H1 (cell line): ENCODE data around the gene RBFA. TPM values are rescaled to one million over a fixed set of nuclear protein-coding genes. Genes with fewer than 3 reads are reported as not detected.

Experiments
- CTCF ChIA-PET: fragments of 300-600 bp; sonication (Branson Sonifier 250); formaldehyde crosslinking; loops from one replicate; lab custom pipeline; 2021; ENCODE audit not compliant: partially characterized antibody; lab: Charles Lee
- POLR2A ChIA-PET: fragments of 300-600 bp; sonication (Branson Sonifier 250); formaldehyde crosslinking; loops from one replicate; lab custom pipeline; 2021; ENCODE audit warnings: inconsistent platforms; ENCODE audit not compliant: partially characterized antibody; lab: Charles Lee
- DNase-seq, 2 experiments: peaks; one replicate each; pipeline versions ENCODE4 v3.0.0 to v3.0.0-alpha.2; 2010 to 2022; ENCODE audit warnings: low spot score in 2 of 2, low read depth in 1 of 2, mixed read lengths in 1 of 2
- FAIRE-seq: peaks from 2 replicates; lab custom pipeline; 2011; peaks lifted over from hg19 to GRCh38; lab: Jason Lieb, UNC
- H2AFZ ChIP-seq: 2 replicates; pipeline ENCODE4 v1.8.1; 2012; ENCODE audit warnings: low read length, inconsistent platforms
- H2AK5ac ChIP-seq: 2 replicates; pipeline ENCODE4 v1.6.1; 2013; ENCODE audit warnings: low read depth, low read length
- H2BK120ac ChIP-seq: replicated peaks from 2 replicates; pipeline ENCODE3; 2013; ENCODE audit warnings: low read depth, low read length, inconsistent platforms
- H2BK12ac ChIP-seq: 2 replicates; pipeline ENCODE4 v1.6.1; 2013; ENCODE audit warnings: low read depth, low read length
- H2BK15ac ChIP-seq: 2 replicates; pipeline ENCODE4 v1.6.1; 2013; ENCODE audit warnings: low read length
- H2BK20ac ChIP-seq: 2 replicates; pipeline ENCODE4 v1.6.1; 2013; ENCODE audit warnings: low read length
- H2BK5ac ChIP-seq: 2 replicates; pipeline ENCODE4 v1.6.1; 2013; ENCODE audit warnings: low read depth, low read length
- H3K14ac ChIP-seq: 2 replicates; pipeline ENCODE4 v1.6.1; 2013; ENCODE audit warnings: inconsistent platforms; ENCODE audit not compliant: insufficient read length
- H3K18ac ChIP-seq: 2 replicates; pipeline ENCODE4 v1.6.1; 2013; ENCODE audit warnings: low read length; ENCODE audit errors: extremely low read depth
- H3K23ac ChIP-seq: 2 replicates; pipeline ENCODE4 v1.6.1; 2013; ENCODE audit warnings: inconsistent platforms; ENCODE audit not compliant: insufficient read length
- H3K23me2 ChIP-seq: 2 replicates; pipeline ENCODE4 v1.6.1; 2013; ENCODE audit warnings: low read depth, low read length
- H3K27ac ChIP-seq: 2 replicates; pipeline ENCODE4 v1.6.1; 2011; ENCODE audit warnings: low read depth, low read length, inconsistent platforms
- H3K27me3 ChIP-seq, 4 experiments: replicated peaks in 1 of 4; 1 replicate in 1 of 4; 2 replicates in 3 of 4; pipeline versions ENCODE4 v1.6.1 to v1.8.1; 2011 to 2013; ENCODE audit warnings: low read length in 3 of 4, mild to moderate bottlenecking in 3 of 4, inconsistent platforms in 2 of 4, mixed read lengths in 2 of 4, moderate library complexity in 1 of 4; ENCODE audit not compliant: control insufficient read depth in 3 of 4, insufficient read depth in 3 of 4; ENCODE audit errors: extremely low read depth in 1 of 4
- H3K36me3 ChIP-seq, 4 experiments: 2 replicates each; pipeline versions ENCODE4 v1.6.1 to v1.8.1; 2011 to 2013; ENCODE audit warnings: mild to moderate bottlenecking in 4 of 4, low read length in 3 of 4, moderate library complexity in 2 of 4, control low read depth in 1 of 4, inconsistent platforms in 1 of 4; ENCODE audit not compliant: insufficient read depth in 4 of 4, control insufficient read depth in 2 of 4
- H3K4ac ChIP-seq: replicated peaks from 2 replicates; pipeline ENCODE3; 2013; ENCODE audit warnings: low read length, low read depth, mixed read lengths, inconsistent platforms; ENCODE audit not compliant: insufficient read length
- H3K4me1 ChIP-seq, 4 experiments: replicated peaks in 1 of 4; 1 replicate in 1 of 4; 2 replicates in 3 of 4; pipeline versions ENCODE4 v1.6.1 to v1.8.1; 2011 to 2013; ENCODE audit warnings: low read length in 3 of 4, inconsistent platforms in 2 of 4, mixed read lengths in 1 of 4; ENCODE audit not compliant: insufficient read depth in 4 of 4, control insufficient read depth in 3 of 4
- H3K4me2 ChIP-seq, 2 experiments: 2 replicates each; pipeline versions ENCODE4 v1.6.1 to v1.8.1; 2011 to 2013; ENCODE audit warnings: low read depth in 2 of 2, low read length in 2 of 2, control low read depth in 1 of 2, inconsistent platforms in 1 of 2, mild to moderate bottlenecking in 1 of 2; ENCODE audit not compliant: insufficient read depth in 1 of 2
- H3K4me3 ChIP-seq, 4 experiments: fragments of 200-600, 300-600 bp in 1 of 4; sonication (generic), shearing (Covaris generic), sonication (Bioruptor Twin) in 1 of 4; 2 replicates each; pipeline versions ENCODE4 v1.5.1 to v1.8.1; 2011 to 2016; ENCODE audit warnings: low read length in 4 of 4, low read depth in 3 of 4, control low read depth in 2 of 4, inconsistent platforms in 2 of 4, mild to moderate bottlenecking in 2 of 4, mixed read lengths in 1 of 4, moderate library complexity in 1 of 4; ENCODE audit not compliant: insufficient read depth in 2 of 4; ENCODE audit errors: extremely low read depth in 1 of 4
- H3K56ac ChIP-seq: replicated peaks from 2 replicates; pipeline ENCODE3; 2013; ENCODE audit warnings: low read depth, mild to moderate bottlenecking, mixed read lengths, low read length, inconsistent platforms; ENCODE audit not compliant: insufficient read length
- H3K79me1 ChIP-seq: 2 replicates; pipeline ENCODE4 v1.6.1; 2013; ENCODE audit warnings: low read depth, low read length, control low read depth
- H3K79me2 ChIP-seq, 2 experiments: 2 replicates each; pipeline versions ENCODE4 v1.6.1 to v1.8.1; 2012 to 2013; ENCODE audit warnings: low read length in 2 of 2, mild to moderate bottlenecking in 2 of 2, inconsistent platforms in 1 of 2; ENCODE audit not compliant: insufficient read depth in 2 of 2, control insufficient read depth in 1 of 2
- H3K9ac ChIP-seq, 4 experiments: replicated peaks in 1 of 4; 1 replicate in 1 of 4; 2 replicates in 3 of 4; pipeline versions ENCODE4 v1.6.1 to v1.8.1; 2011 to 2013; ENCODE audit warnings: low read depth in 3 of 4, low read length in 3 of 4, control low read depth in 2 of 4, mild to moderate bottlenecking in 2 of 4, moderate library complexity in 2 of 4, inconsistent platforms in 1 of 4; ENCODE audit errors: extremely low read depth in 1 of 4
- H3K9me3 ChIP-seq, 2 experiments: 2 replicates each; pipeline versions ENCODE4 v1.6.1 to v1.8.1; 2012 to 2013; ENCODE audit warnings: mild to moderate bottlenecking in 2 of 2, moderate library complexity in 2 of 2, control low read depth in 1 of 2, inconsistent platforms in 1 of 2, low read depth in 1 of 2, low read length in 1 of 2, mixed read lengths in 1 of 2; ENCODE audit not compliant: insufficient read depth in 2 of 2
- H4K20me1 ChIP-seq, 2 experiments: replicated peaks in 1 of 2; 2 replicates each; pipeline versions ENCODE3 to v1.8.1; 2011 to 2013; ENCODE audit warnings: inconsistent platforms in 2 of 2, low read length in 2 of 2, mild to moderate bottlenecking in 1 of 2; ENCODE audit not compliant: insufficient read depth in 2 of 2, control insufficient read depth in 1 of 2
- H4K5ac ChIP-seq: 2 replicates; pipeline ENCODE4 v1.6.1; 2013; ENCODE audit warnings: low read length, low read depth, mixed read lengths, inconsistent platforms; ENCODE audit not compliant: insufficient read length
- H4K8ac ChIP-seq: 2 replicates; pipeline ENCODE4 v1.8.0; 2013; ENCODE audit warnings: mild to moderate bottlenecking, moderate library complexity, low read length, inconsistent platforms; ENCODE audit not compliant: insufficient read depth; ENCODE audit errors: extremely low read depth
- H4K91ac ChIP-seq: replicated peaks from 2 replicates; pipeline ENCODE3; 2013; ENCODE audit warnings: low read length, mixed read lengths, inconsistent platforms; ENCODE audit not compliant: insufficient read length
- JUND ChIP-seq: IDR thresholded peaks from 2 replicates; pipeline ENCODE4 v1.6.1; 2011; ENCODE audit warnings: mild to moderate bottlenecking, improper control_type of control experiment, low read length
- RAD21 ChIP-seq, 2 experiments: IDR thresholded peaks in 1 of 2; conservative IDR thresholded peaks in 1 of 2; 2 replicates each; pipeline ENCODE4 v1.6.1; 2011; ENCODE audit warnings: low read depth in 2 of 2, low read length in 2 of 2, improper control_type of control experiment in 1 of 2, inconsistent platforms in 1 of 2, mild to moderate bottlenecking in 1 of 2, moderate library complexity in 1 of 2
- WGBS, 2 experiments: shearing (Covaris generic) in 1 of 2; methylation state at CpG; one replicate each; pipeline versions ENCODE4 v1.1.6 to v1.1.7; 2013 to 2015; ENCODE audit warnings: low lambda C conversion rate in 2 of 2, mixed read lengths in 2 of 2, inconsistent platforms in 1 of 2, low coverage in 1 of 2, missing lambda C conversion rate in 1 of 2; ENCODE audit not compliant: insufficient replicate concordance in 2 of 2, insufficient coverage in 1 of 2, insufficient read length in 1 of 2; ENCODE audit errors: extremely low coverage in 1 of 2, missing lambda C conversion rate in 1 of 2; 5-methylcytosine and 5-hydroxymethylcytosine counted together
- polyA plus RNA-seq, 7 experiments: library from polyadenylated mRNA; depleted of rRNA in 3 of 7; stranded (reverse) in 5 of 7; unstranded in 2 of 7; fragments of >200 nt in 5 of 7; fragments of 200-250 nt in 2 of 7; gene quantifications; 1 replicate in 5 of 7; 2 replicates in 1 of 7; 4 replicates in 1 of 7; pipeline versions ENCODE4 v1.2.1 to v1.2.3, GENCODE V29; 2011 to 2013; ENCODE audit warnings: missing spikeins in 2 of 7, mixed read lengths in 2 of 7
- total RNA-seq: library from RNA; stranded (reverse); fragmentation: NEBNext Ultra II Directional; extraction: Animal tissue kit (Norgen Biotek cat#: 25700); gene quantifications from 2 replicates; pipeline ENCODE4 v1.2.1, GENCODE V29; 2021
- TF ChIP-seq, protein P1 (sequence below), 3 experiments: IDR thresholded peaks; 1 replicate in 2 of 3; 2 replicates in 1 of 3; pipeline versions ENCODE4 v1.5.1 to v1.6.1; 2011; ENCODE audit warnings: low read length in 3 of 3, mild to moderate bottlenecking in 3 of 3, inconsistent platforms in 2 of 3, low read depth in 1 of 3, moderate library complexity in 1 of 3; ENCODE audit not compliant: insufficient read depth in 1 of 3; ENCODE audit errors: control extremely low read depth in 1 of 3

RBFA gene
- total and polyA plus RNA-seq, 2 of the 8 experiments (the other 6 are each of a cell fraction or from before 2014, with no cell fraction given): 19.2 to 29.5 TPM

DNA sequence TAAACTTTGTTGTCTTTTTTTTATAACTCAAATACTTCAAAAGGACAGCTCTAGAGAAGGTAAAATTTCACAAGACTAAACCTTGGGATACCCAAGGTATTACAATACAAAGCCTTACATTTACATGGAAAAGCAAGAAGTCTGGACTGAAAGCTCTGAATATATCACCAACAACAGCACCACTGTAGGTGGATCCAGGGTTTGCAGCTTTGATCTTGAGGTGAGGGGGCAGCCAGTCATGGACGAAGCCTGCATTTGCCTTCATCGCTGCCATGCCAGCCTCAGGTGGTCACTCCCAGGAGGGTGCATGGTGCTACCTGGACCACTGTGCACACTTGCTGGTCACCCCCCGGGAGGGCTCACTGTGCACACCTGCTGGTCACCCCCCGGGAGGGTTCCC, 36.6 kb downstream of the RBFA start:
- Histone ChIP-seq H3K56ac (no peak overlapping the region), H3K27me3 (no peaks in the 10 kb centered on the region), H3K23ac (no peak overlapping the region), H3K14ac (no peak overlapping the region), H4K8ac (no peak overlapping the region), H3K4me2 (no peak overlapping the region), H3K23me2 (no peaks in the 10 kb centered on the region), H3K18ac (no peak overlapping the region), H2AK5ac (no peak overlapping the region), H2BK5ac (no peak overlapping the region), H2BK12ac (no peak overlapping the region), H2BK120ac (no peak overlapping the region), H3K36me3 (no peaks in the 10 kb centered on the region), H3K79me2 (no peaks in the 10 kb centered on the region), H2BK15ac (no peak overlapping the region), H3K9ac (no peak overlapping the region), H4K91ac (no peak overlapping the region), H3K4me3 (no peak overlapping the region), H3K4ac (no peak overlapping the region), H4K20me1 (no peaks in the 10 kb centered on the region), H3K79me1 (no peaks in the 10 kb centered on the region), H4K5ac (no peak overlapping the region), H2AFZ (no peak overlapping the region), H3K4me1 (no peaks in the 10 kb centered on the region), H3K9me3 (peaks cover 0 to 18% of the 10 kb centered on the region in 2 experiments; a peak in 2 of 4 replicates), H2BK20ac (no peak overlapping the region), H3K27ac (no peak overlapping the region)
- ChIA-PET CTCF (interaction anchor here (0.7 to 1.1 kb wide), 4 partner anchors 11 to 133 kb away, joined by 3 to 6 read pairs (median 3); no protein-coding TSS in a partner anchor), POLR2A (interaction anchor here (0.7 kb wide), 1 partner anchor 11 kb away, joined by 3 read pairs; no protein-coding TSS in a partner anchor)
- FAIRE-seq: no peak
- TF ChIP-seq JUND (no peak), RAD21 (IDR thresholded peaks at IDR 0.05 in 1 of 2, conservative IDR thresholded peaks at IDR 0.05 in 1 of 2; ENCODE audit: low read depth in 2 of 2, low read length in 2 of 2) (peak in 1 of 2 experiments; percentile 28; a peak in 1 of 4 replicates)
- TF ChIP-seq, protein P1, sequence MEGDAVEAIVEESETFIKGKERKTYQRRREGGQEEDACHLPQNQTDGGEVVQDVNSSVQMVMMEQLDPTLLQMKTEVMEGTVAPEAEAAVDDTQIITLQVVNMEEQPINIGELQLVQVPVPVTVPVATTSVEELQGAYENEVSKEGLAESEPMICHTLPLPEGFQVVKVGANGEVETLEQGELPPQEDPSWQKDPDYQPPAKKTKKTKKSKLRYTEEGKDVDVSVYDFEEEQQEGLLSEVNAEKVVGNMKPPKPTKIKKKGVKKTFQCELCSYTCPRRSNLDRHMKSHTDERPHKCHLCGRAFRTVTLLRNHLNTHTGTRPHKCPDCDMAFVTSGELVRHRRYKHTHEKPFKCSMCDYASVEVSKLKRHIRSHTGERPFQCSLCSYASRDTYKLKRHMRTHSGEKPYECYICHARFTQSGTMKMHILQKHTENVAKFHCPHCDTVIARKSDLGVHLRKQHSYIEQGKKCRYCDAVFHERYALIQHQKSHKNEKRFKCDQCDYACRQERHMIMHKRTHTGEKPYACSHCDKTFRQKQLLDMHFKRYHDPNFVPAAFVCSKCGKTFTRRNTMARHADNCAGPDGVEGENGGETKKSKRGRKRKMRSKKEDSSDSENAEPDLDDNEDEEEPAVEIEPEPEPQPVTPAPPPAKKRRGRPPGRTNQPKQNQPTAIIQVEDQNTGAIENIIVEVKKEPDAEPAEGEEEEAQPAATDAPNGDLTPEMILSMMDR (IDR thresholded peaks at IDR 0.05; ENCODE audit: control extremely low read depth in 1 of 3, insufficient read depth in 1 of 3, low read depth in 1 of 3, low read length in 3 of 3): peak in 2 of 3 experiments; percentile 5 to 30; a peak in 1 of 4 replicates
- WGBS, 2 experiments: 90% methylated on average over 3 of the region's 4 CpGs; no CpG with 5 or more reads in 1 of the 2 experiments
- DNase-seq: no peak
